ENCODE measurements around the gene FOXK1. TPM values are rescaled to one million over a fixed set of nuclear protein-coding genes. Genes with fewer than 3 reads are reported as not detected.

FOXK1 gene
- total RNA-seq, 3 donors from 2014 or later = 30.1 to 48.5 (median 33.4) TPM

DNA sequence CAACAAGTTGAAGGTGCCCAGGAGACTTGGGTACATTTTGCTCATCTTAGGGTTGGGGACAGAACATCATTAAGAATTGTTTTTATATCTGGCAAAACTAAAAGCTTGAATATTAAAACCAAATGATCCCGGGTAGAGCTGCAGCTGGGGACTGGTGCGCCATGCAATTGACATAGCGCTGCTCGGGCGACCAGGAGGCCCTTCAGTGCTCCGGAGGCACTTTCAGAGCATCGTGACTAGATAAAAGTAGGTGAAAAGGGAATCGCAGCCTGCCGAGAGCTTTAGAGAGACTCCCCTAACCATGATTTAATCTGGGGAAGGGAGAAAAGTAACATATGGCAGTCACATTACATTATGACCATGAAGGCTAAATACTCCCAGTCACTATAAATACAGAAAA lies 21.4 kb downstream of the FOXK1 start:
- H3K4me1 ChIP-seq (ENCODE audit: low read depth) = peaks cover 4% of the 10 kb centered on the region
- TF ChIP-seq, protein P1, sequence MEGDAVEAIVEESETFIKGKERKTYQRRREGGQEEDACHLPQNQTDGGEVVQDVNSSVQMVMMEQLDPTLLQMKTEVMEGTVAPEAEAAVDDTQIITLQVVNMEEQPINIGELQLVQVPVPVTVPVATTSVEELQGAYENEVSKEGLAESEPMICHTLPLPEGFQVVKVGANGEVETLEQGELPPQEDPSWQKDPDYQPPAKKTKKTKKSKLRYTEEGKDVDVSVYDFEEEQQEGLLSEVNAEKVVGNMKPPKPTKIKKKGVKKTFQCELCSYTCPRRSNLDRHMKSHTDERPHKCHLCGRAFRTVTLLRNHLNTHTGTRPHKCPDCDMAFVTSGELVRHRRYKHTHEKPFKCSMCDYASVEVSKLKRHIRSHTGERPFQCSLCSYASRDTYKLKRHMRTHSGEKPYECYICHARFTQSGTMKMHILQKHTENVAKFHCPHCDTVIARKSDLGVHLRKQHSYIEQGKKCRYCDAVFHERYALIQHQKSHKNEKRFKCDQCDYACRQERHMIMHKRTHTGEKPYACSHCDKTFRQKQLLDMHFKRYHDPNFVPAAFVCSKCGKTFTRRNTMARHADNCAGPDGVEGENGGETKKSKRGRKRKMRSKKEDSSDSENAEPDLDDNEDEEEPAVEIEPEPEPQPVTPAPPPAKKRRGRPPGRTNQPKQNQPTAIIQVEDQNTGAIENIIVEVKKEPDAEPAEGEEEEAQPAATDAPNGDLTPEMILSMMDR (IDR thresholded peaks at IDR 0.05) = no peak

DNA sequence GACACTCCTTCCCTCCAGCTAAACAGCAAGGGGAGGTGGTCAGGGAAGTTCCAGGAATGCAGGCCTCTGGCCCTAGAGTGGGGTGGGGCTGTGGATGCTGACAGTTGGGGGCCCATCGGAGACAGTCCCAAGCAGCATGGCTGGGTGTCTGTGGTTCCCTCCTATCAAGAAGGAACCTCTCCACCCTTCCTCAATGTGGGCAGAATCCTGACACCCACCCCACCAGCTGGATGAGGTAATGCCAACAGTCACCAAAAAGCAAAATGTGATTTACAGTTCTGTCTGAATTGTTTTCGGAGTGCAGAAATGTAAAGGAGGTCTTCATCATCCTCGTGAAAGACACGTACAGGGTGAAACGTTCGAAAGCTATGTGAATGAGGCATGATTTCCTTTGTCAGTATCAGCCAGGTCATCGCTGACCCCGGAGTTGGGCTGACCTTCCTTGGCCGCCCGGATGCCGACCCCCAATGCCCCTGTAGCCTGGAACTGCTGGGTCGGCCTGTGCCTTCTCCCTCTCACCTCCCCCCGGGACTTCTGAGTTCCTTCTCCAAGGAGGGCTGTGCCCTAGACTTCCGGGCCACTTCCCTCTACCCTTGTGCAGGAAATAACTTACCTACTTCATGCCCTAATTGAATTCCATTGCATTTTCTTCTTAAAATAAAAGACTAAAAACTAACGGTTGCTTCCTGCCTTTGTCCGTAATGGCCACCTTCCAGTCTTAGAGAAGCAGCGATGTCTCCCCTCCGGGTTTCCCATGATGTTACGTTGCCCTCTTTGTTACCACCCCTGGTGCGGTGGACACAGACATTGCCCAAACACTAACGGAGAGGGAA lies 24.5 kb downstream of the FOXK1 start:
- DNase-seq (no peak), ATAC-seq (no peak)
- Histone ChIP-seq H3K36me3 (ENCODE audit: low read depth) (no peaks in the 10 kb centered on the region), H3K4me1 (ENCODE audit: low read depth) (peaks cover 4% of the 10 kb centered on the region), H3K4me3 (no peak overlapping the region), H3K9me3 (no peaks in the 10 kb centered on the region)
- TF ChIP-seq, protein P1 (IDR thresholded peaks at IDR 0.05) = no peak
- intact Hi-C loops (cut with DNase I, micrococcal nuclease) = no loop called here

More for the DNA sequence above, 21.4 kb downstream of the FOXK1 start:
- ATAC-seq (no peak), DNase-seq (no peak)
- intact Hi-C loops (cut with DNase I, micrococcal nuclease) = no loop called here
- Histone ChIP-seq H3K9me3 (no peaks in the 10 kb centered on the region), H3K4me3 (no peak overlapping the region), H3K36me3 (ENCODE audit: low read depth) (no peaks in the 10 kb centered on the region)

GRCh38 chr7:4707217-4707741 lies 25.2 kb downstream of the FOXK1 start:
- TF ChIP-seq, protein P1 (IDR thresholded peaks at IDR 0.05) = no peak
- intact Hi-C loops (cut with DNase I, micrococcal nuclease) = no loop called here
- Histone ChIP-seq H3K9me3 (no peaks in the 10 kb centered on the region), H3K36me3 (ENCODE audit: low read depth) (no peaks in the 10 kb centered on the region), H3K4me3 (no peak overlapping the region), H3K4me1 (ENCODE audit: low read depth) (peaks cover 7% of the 10 kb centered on the region)
- ATAC-seq (no peak), DNase-seq (no peak)

DNA sequence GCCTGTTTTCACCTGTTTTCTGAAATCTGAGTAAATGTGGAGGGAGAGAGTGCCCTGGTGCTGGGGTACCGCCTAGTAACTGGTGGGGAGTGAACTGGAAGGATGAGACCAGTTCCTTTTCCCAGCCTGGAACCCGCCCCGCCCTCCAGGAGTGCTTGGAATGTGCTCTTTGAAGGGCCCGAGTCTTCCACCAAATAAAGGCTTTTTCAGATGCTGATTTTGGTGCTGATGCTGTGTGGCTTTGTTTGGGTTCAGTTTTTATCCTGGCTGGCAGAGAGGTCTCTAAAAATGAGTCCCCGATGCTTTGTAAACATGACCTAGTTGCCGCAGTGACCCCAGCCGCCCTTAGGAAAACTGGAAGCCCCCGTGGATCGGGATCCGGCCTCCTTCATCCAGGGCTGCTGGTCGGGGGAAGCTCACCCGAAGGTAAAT lies 25.9 kb downstream of the FOXK1 start:
- Histone ChIP-seq H3K4me1 (ENCODE audit: low read depth) (peaks cover 14% of the 10 kb centered on the region), H3K9me3 (no peaks in the 10 kb centered on the region), H3K36me3 (ENCODE audit: low read depth) (no peaks in the 10 kb centered on the region), H3K4me3 (no peak overlapping the region)
- intact Hi-C loops (cut with DNase I, micrococcal nuclease) = no loop called here
- DNase-seq = no peak
- ATAC-seq = no peak
- TF ChIP-seq, protein P1 (IDR thresholded peaks at IDR 0.05) = no peak

DNA sequence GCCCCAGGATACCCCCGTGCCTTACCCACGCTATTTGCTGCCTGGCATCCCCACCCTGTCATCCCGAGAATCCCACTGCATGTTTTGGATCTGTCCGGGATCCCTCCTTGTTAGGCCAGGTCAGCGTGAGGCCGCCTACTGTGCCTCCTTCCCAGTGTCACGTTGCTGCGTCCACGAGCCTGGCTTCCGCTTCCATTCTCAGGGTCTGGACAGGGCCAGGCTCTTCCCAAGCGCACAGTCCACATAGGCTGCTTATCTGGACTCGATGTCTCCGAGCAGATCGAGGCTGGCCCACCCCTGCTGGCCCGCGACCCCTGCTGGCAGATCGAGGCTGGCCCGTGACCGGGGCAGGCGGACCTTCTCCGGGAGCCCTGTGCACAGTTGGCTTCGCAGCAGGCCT lies 27.1 kb downstream of the FOXK1 start:
- Histone ChIP-seq H3K4me1 (ENCODE audit: low read depth) (peaks cover 19% of the 10 kb centered on the region), H3K36me3 (ENCODE audit: low read depth) (no peaks in the 10 kb centered on the region), H3K9me3 (no peaks in the 10 kb centered on the region), H3K4me3 (no peak overlapping the region)
- no peak for ATAC-seq
- TF ChIP-seq, protein P1 (IDR thresholded peaks at IDR 0.05) = no peak
- intact Hi-C loops (cut with DNase I, micrococcal nuclease) = no loop called here
- no peak for DNase-seq
